ENCODE data around the gene NTSR1. TPM values are rescaled to one million over a fixed set of nuclear protein-coding genes. Genes with fewer than 3 reads are reported as not detected.
A peak's percentile ranks its signal among the peaks of the same experiment; 100 is the strongest.

NTSR1 gene
- total RNA-seq, 4 donors from 2014 or later = 0.04 to 0.13 TPM; not detected in 2

GRCh38 chr20:62806383-62807050, 97.9 kb downstream of the NTSR1 start:
- no peak for DNase-seq
- no peak for ATAC-seq
- peaks cover 0 to 33% of the 10 kb centered on the region in 2 donors for H3K36me3 ChIP-seq
- intact Hi-C loops (cut with DNase I; ENCODE audit: low total_unique reads) = loop anchor here (5.0 to 10.0 kb wide), 2 partner anchors 304 to 502 kb away; partner anchors contain the start of gene ADRM1
- in situ Hi-C loops (cut with MboI; ENCODE audit: low sequenced_read_pairs in 4 of 4) = loop anchor here in 3 of 4 donors (5.0 to 10.0 kb wide), 3 partner anchors 132 to 302 kb away; no protein-coding TSS in a partner anchor
- H3K9me3 ChIP-seq = no peaks in the 10 kb centered on the region
- peak overlapping the region; percentile 67 to 82 (median 72) for H3K27ac ChIP-seq
- peaks cover 26 to 45% of the 10 kb centered on the region in 2 donors for H3K4me1 ChIP-seq
- peak overlapping the region; percentile 63 to 94 (median 76) for H3K4me3 ChIP-seq
- TF ChIP-seq CTCF (IDR thresholded peaks at IDR 0.05 in 4 of 5, conservative IDR thresholded peaks at IDR 0.05 in 1 of 5) = no peak
- no peak for TF ChIP-seq POLR2A (IDR thresholded peaks at IDR 0.05)
- H3K27me3 ChIP-seq = no peaks in the 10 kb centered on the region

- H3K27ac ChIP-seq = no peak overlapping the region
- in situ Hi-C loops (cut with MboI; ENCODE audit: low sequenced_read_pairs in 4 of 4) (loop anchor here in 3 of 4 donors (5.0 to 10.0 kb wide), 3 partner anchors 133 to 303 kb away; no protein-coding TSS in a partner anchor), intact Hi-C loops (cut with DNase I; ENCODE audit: low total_unique reads) (loop anchor here (1.0 to 10.0 kb wide), 3 partner anchors 139 to 503 kb away; partner anchors contain the start of gene ADRM1)
- peaks cover 0 to 44% of the 10 kb centered on the region in 2 donors for H3K36me3 ChIP-seq
- DNase-seq = no peak
- no peaks in the 10 kb centered on the region for H3K9me3 ChIP-seq
- ATAC-seq = no peak
- H3K4me3 ChIP-seq = no peak overlapping the region
- TF ChIP-seq CTCF (IDR thresholded peaks at IDR 0.05 in 4 of 5, conservative IDR thresholded peaks at IDR 0.05 in 1 of 5) (no peak), POLR2A (IDR thresholded peaks at IDR 0.05) (no peak)
- H3K27me3 ChIP-seq = no peaks in the 10 kb centered on the region
- H3K4me1 ChIP-seq = peaks cover 17 to 34% of the 10 kb centered on the region in 2 donors
Measured at GRCh38 chr20:62807444-62808210, 99.0 kb downstream of the NTSR1 start.

GRCh38 chr20:62808211-62808865, 99.7 kb downstream of the NTSR1 start:
- Histone ChIP-seq H3K9me3 (no peaks in the 10 kb centered on the region), H3K36me3 (peaks cover 0 to 48% of the 10 kb centered on the region in 2 donors), H3K27me3 (no peaks in the 10 kb centered on the region), H3K4me3 (no peak overlapping the region), H3K27ac (no peak overlapping the region), H3K4me1 (peaks cover 15 to 27% of the 10 kb centered on the region in 2 donors)
- TF ChIP-seq CTCF (IDR thresholded peaks at IDR 0.05 in 4 of 5, conservative IDR thresholded peaks at IDR 0.05 in 1 of 5) (peak; percentile 85 to 98 (median 94)), POLR2A (IDR thresholded peaks at IDR 0.05) (no peak)
- DNase-seq (peak in 1 of 2 donors; percentile 56), ATAC-seq (peak; percentile 42 to 53)
- intact Hi-C loops (cut with DNase I; ENCODE audit: low total_unique reads) = loop anchor here (1.0 to 10.0 kb wide), 3 partner anchors 140 to 504 kb away; partner anchors contain the start of gene ADRM1
- in situ Hi-C loops (cut with MboI; ENCODE audit: low sequenced_read_pairs in 4 of 4) = loop anchor here in 3 of 4 donors (5.0 to 10.0 kb wide), 3 partner anchors 134 to 304 kb away; no protein-coding TSS in a partner anchor
